ENCODE results near the gene SLC39A6. TPM values are rescaled to one million over a fixed set of nuclear protein-coding genes. Genes with fewer than 3 reads are reported as not detected.

The SLC39A6 gene
- polyA plus RNA-seq, 1 donor from 2014 or later = 298 TPM

GRCh38 chr18:36128907-36129299 is 237 bp downstream of the SLC39A6 start:
- H4K20me1 ChIP-seq (ENCODE audit: insufficient read depth) = no peaks in the 10 kb centered on the region
- H3K9me2 ChIP-seq (ENCODE audit: insufficient read depth, low read length) = no peaks in the 10 kb centered on the region
- TF ChIP-seq MXI1 (conservative IDR thresholded peaks at IDR 0.05; ENCODE audit: poor library complexity, severe bottlenecking) = peak; percentile 84
- no peak for TF ChIP-seq EZH2 (IDR thresholded peaks at IDR 0.05; ENCODE audit: borderline replicate concordance, insufficient read depth, low read length, poor library complexity, severe bottlenecking)
- H3K79me2 ChIP-seq (replicated peaks; ENCODE audit: insufficient read depth, low read length) = peaks cover 88% of the 10 kb centered on the region
- H3K9ac ChIP-seq (ENCODE audit: low read length) = peak overlapping the region; percentile 99
- H3K4me2 ChIP-seq (ENCODE audit: low read length) = no peak overlapping the region
- H3K27ac ChIP-seq (ENCODE audit: low read length) = peak overlapping the region; percentile 97
- peaks cover 7% of the 10 kb centered on the region for H3K36me3 ChIP-seq (ENCODE audit: insufficient read depth, low read length)
- H3K27me3 ChIP-seq (ENCODE audit: insufficient read depth, low read depth, low read length) = no peaks in the 10 kb centered on the region
- H3K4me3 ChIP-seq (ENCODE audit: low read length) = peak overlapping the region; percentile 75
- no peaks in the 10 kb centered on the region for H3F3A ChIP-seq (ENCODE audit: insufficient read depth, low read length, poor library complexity, severe bottlenecking)
- no peaks in the 10 kb centered on the region for H3K9me3 ChIP-seq (ENCODE audit: low read length)
- H2AFZ ChIP-seq (ENCODE audit: low read depth, low read length) = peak overlapping the region; percentile 95

GRCh38 chr18:36128530-36128870 is 640 bp downstream of the SLC39A6 start:
- no peaks in the 10 kb centered on the region for H4K20me1 ChIP-seq (ENCODE audit: insufficient read depth)
- H3K4me2 ChIP-seq (ENCODE audit: low read length) = peak overlapping the region; percentile 90
- peak overlapping the region; percentile 99 for H3K9ac ChIP-seq (ENCODE audit: low read length)
- no peaks in the 10 kb centered on the region for H3K9me2 ChIP-seq (ENCODE audit: insufficient read depth, low read length)
- H3F3A ChIP-seq (ENCODE audit: insufficient read depth, low read length, poor library complexity, severe bottlenecking) = no peaks in the 10 kb centered on the region
- H2AFZ ChIP-seq (ENCODE audit: low read depth, low read length) = peak overlapping the region; percentile 95
- peaks cover 7% of the 10 kb centered on the region for H3K36me3 ChIP-seq (ENCODE audit: insufficient read depth, low read length)
- no peaks in the 10 kb centered on the region for H3K27me3 ChIP-seq (ENCODE audit: insufficient read depth, low read depth, low read length)
- H3K9me3 ChIP-seq (ENCODE audit: low read length) = no peaks in the 10 kb centered on the region
- peak overlapping the region; percentile 97 for H3K27ac ChIP-seq (ENCODE audit: low read length)
- TF ChIP-seq CTCF (IDR thresholded peaks at IDR 0.05; ENCODE audit: poor library complexity, severe bottlenecking) (no peak), SMC3 (conservative IDR thresholded peaks at IDR 0.05; ENCODE audit: poor library complexity) (no peak), POLR2AphosphoS5 (IDR thresholded peaks at IDR 0.05) (no peak), RAD21 (conservative IDR thresholded peaks at IDR 0.05) (no peak), TAF1 (IDR thresholded peaks at IDR 0.05; ENCODE audit: low read depth) (no peak), MXI1 (conservative IDR thresholded peaks at IDR 0.05; ENCODE audit: poor library complexity, severe bottlenecking) (no peak), EZH2 (IDR thresholded peaks at IDR 0.05; ENCODE audit: borderline replicate concordance, insufficient read depth, low read length, poor library complexity, severe bottlenecking) (no peak), EP300 (conservative IDR thresholded peaks at IDR 0.05; ENCODE audit: poor library complexity, severe bottlenecking) (no peak)
- TF ChIP-seq, protein P1, sequence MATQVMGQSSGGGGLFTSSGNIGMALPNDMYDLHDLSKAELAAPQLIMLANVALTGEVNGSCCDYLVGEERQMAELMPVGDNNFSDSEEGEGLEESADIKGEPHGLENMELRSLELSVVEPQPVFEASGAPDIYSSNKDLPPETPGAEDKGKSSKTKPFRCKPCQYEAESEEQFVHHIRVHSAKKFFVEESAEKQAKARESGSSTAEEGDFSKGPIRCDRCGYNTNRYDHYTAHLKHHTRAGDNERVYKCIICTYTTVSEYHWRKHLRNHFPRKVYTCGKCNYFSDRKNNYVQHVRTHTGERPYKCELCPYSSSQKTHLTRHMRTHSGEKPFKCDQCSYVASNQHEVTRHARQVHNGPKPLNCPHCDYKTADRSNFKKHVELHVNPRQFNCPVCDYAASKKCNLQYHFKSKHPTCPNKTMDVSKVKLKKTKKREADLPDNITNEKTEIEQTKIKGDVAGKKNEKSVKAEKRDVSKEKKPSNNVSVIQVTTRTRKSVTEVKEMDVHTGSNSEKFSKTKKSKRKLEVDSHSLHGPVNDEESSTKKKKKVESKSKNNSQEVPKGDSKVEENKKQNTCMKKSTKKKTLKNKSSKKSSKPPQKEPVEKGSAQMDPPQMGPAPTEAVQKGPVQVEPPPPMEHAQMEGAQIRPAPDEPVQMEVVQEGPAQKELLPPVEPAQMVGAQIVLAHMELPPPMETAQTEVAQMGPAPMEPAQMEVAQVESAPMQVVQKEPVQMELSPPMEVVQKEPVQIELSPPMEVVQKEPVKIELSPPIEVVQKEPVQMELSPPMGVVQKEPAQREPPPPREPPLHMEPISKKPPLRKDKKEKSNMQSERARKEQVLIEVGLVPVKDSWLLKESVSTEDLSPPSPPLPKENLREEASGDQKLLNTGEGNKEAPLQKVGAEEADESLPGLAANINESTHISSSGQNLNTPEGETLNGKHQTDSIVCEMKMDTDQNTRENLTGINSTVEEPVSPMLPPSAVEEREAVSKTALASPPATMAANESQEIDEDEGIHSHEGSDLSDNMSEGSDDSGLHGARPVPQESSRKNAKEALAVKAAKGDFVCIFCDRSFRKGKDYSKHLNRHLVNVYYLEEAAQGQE (IDR thresholded peaks at IDR 0.05; ENCODE audit: borderline replicate concordance) = no peak
- peak overlapping the region; percentile 75 for H3K4me3 ChIP-seq (ENCODE audit: low read length)
- peaks cover 88% of the 10 kb centered on the region for H3K79me2 ChIP-seq (replicated peaks; ENCODE audit: insufficient read depth, low read length)
